K562 (cell line): ENCODE measurements around the gene CPT1A. TPM values are rescaled to one million over a fixed set of nuclear protein-coding genes. Genes with fewer than 3 reads are reported as not detected.

Experiments
- ATAC-seq: fragments of 200-7000 bp; cut with Tn5 transposase; 3 replicates; pipeline ENCODE4 v1.9.1; 2020; ENCODE audit warnings: moderate library complexity
- BruUV-seq: library from RNA; stranded (reverse); fragments of 400-500 nt; replicated peaks from 2 replicates; lab custom pipeline; 2021; lab: Mats Ljungman, UMichigan
- CTCF ChIA-PET: fragments of 300-600 bp; formaldehyde crosslinking; extraction: SDS; loops from one replicate; lab custom pipeline; 2021; ENCODE audit warnings: low intra/inter-chr PET ratio; lab: Yijun Ruan, JAX
- POLR2A ChIA-PET: fragments of 300-600, 350-650 bp; sonication (Branson Sonifier 250); formaldehyde crosslinking; extraction: SDS; loops from one replicate; lab custom pipeline; 2021; ENCODE audit warnings: antibody characterized with exemption, inconsistent platforms; lab: Yijun Ruan, JAX
- DNase-seq, 4 experiments: peaks; one replicate each; pipeline versions ENCODE4 v3.0.0 to v3.0.0-alpha.2; 2011 to 2018; ENCODE audit warnings: low spot score in 3 of 4, mixed read lengths in 3 of 4; ENCODE audit errors: extremely low read depth in 1 of 4
- FAIRE-seq: peaks from 2 replicates; lab custom pipeline; 2011; peaks lifted over from hg19 to GRCh38; lab: Jason Lieb, UNC
- H2AFZ ChIP-seq: 2 replicates; pipeline ENCODE4 v1.6.0; 2011; ENCODE audit warnings: low read depth, low read length, control low read depth, inconsistent platforms
- H3K27ac ChIP-seq: fragments of 200-600 bp; 3 replicates; pipeline ENCODE4 v1.8.0; 2011; ENCODE audit warnings: low read depth, mild to moderate bottlenecking, control low read depth, inconsistent platforms, low read length, moderate library complexity, mixed read lengths; ENCODE audit errors: extremely low read depth
- H3K27me3 ChIP-seq, 2 experiments: fragments of 300-600 bp in 1 of 2; 2 replicates in 1 of 2; 3 replicates in 1 of 2; pipeline versions ENCODE4 v1.6.0 to v1.8.0; 2011; ENCODE audit warnings: inconsistent platforms in 2 of 2, low read length in 2 of 2, mild to moderate bottlenecking in 1 of 2, mixed read lengths in 1 of 2, moderate library complexity in 1 of 2; ENCODE audit not compliant: control insufficient read depth in 2 of 2, insufficient read depth in 2 of 2
- H3K36me3 ChIP-seq: fragments of 300-600 bp; 3 replicates; pipeline ENCODE4 v1.8.0; 2011; ENCODE audit warnings: mild to moderate bottlenecking, low read length, inconsistent platforms; ENCODE audit not compliant: control insufficient read depth, insufficient read depth
- H3K4me1 ChIP-seq, 2 experiments: fragments of 200-600 bp in 1 of 2; replicated peaks in 1 of 2; 2 replicates in 1 of 2; 3 replicates in 1 of 2; pipeline versions ENCODE4 v1.5.1 to v1.8.0; 2011; ENCODE audit warnings: inconsistent platforms in 2 of 2, low read length in 2 of 2, mild to moderate bottlenecking in 1 of 2, mixed read lengths in 1 of 2, moderate library complexity in 1 of 2; ENCODE audit not compliant: control insufficient read depth in 2 of 2, insufficient read depth in 2 of 2
- H3K4me2 ChIP-seq: 2 replicates; pipeline ENCODE4 v1.6.1; 2011; ENCODE audit warnings: low read length, control low read depth, inconsistent platforms, mixed read lengths; ENCODE audit not compliant: insufficient read depth
- H3K4me3 ChIP-seq: fragments of 200-600 bp; sonication (generic), shearing (Covaris generic); 2 replicates; pipeline ENCODE4 v1.5.1; 2016; ENCODE audit warnings: control low read depth, inconsistent platforms
- H3K79me2 ChIP-seq: fragments of 200-600 bp; 3 replicates; pipeline ENCODE4 v1.8.0; 2011; ENCODE audit warnings: low read length, inconsistent platforms; ENCODE audit not compliant: control insufficient read depth, insufficient read depth
- H3K9ac ChIP-seq, 2 experiments: 2 replicates each; pipeline versions ENCODE4 v1.6.0 to v1.6.1; 2011; ENCODE audit warnings: low read depth in 2 of 2, low read length in 2 of 2, control low read depth in 1 of 2, inconsistent platforms in 1 of 2, mild to moderate bottlenecking in 1 of 2, mixed read lengths in 1 of 2; ENCODE audit not compliant: insufficient read depth in 1 of 2
- H3K9me1 ChIP-seq: one replicate; pipeline ENCODE4 v1.6.0; 2011; ENCODE audit warnings: inconsistent platforms, mild to moderate bottlenecking, low read length, moderate library complexity; ENCODE audit not compliant: control insufficient read depth, insufficient read depth
- H3K9me3 ChIP-seq: replicated peaks from 2 replicates; pipeline ENCODE4 v1.5.1; 2011; ENCODE audit warnings: low read depth, low read length, inconsistent platforms; ENCODE audit not compliant: control insufficient read depth, insufficient read depth
- H4K20me1 ChIP-seq: replicated peaks from 2 replicates; pipeline ENCODE4 v1.6.1; 2011; ENCODE audit warnings: low read length, inconsistent platforms, mixed read lengths; ENCODE audit not compliant: control insufficient read depth, insufficient read depth
- C11orf30 ChIP-seq: fragments of 450-650 bp; IDR thresholded peaks from 2 replicates; pipeline ENCODE4 v1.6.1; 2016; ENCODE audit warnings: low read depth, mild to moderate bottlenecking
- CCNT2 ChIP-seq: IDR thresholded peaks from 2 replicates; pipeline ENCODE4 v1.6.1; 2011; ENCODE audit warnings: borderline replicate concordance, low read depth, mild to moderate bottlenecking, moderate library complexity, mixed read lengths, low read length; ENCODE audit not compliant: insufficient read length; ENCODE audit errors: extremely low read depth
- DMBX1 ChIP-seq: fragments of 250-450 bp; sonication (Bioruptor Pico); IDR thresholded peaks from 2 replicates; pipeline ENCODE4 v1.8.0; 2022; ENCODE audit warnings: inconsistent platforms, mild to moderate bottlenecking, moderate library complexity, borderline replicate concordance
- E2F6 ChIP-seq, 2 experiments: IDR thresholded peaks; 2 replicates each; pipeline ENCODE4 v1.6.1; 2011; ENCODE audit warnings: borderline replicate concordance in 1 of 2, control low read depth in 1 of 2, low read depth in 1 of 2, low read length in 1 of 2, mild to moderate bottlenecking in 1 of 2, mixed read lengths in 1 of 2, moderate library complexity in 1 of 2; ENCODE audit not compliant: insufficient read depth in 1 of 2, insufficient read length in 1 of 2, poor library complexity in 1 of 2, severe bottlenecking in 1 of 2; ENCODE audit errors: extremely low read depth in 1 of 2
- EP300 ChIP-seq: IDR thresholded peaks from 2 replicates; pipeline ENCODE4 v1.6.1; 2012; ENCODE audit warnings: low read length, improper control_type of control experiment
- EP400 ChIP-seq: fragments of 450-650 bp; IDR thresholded peaks from 2 replicates; pipeline ENCODE4 v1.6.1; 2017; ENCODE audit warnings: antibody characterized with exemption, mild to moderate bottlenecking, moderate library complexity
- HINFP ChIP-seq: fragments of 450-650 bp; conservative IDR thresholded peaks from 2 replicates; pipeline ENCODE4 v1.6.1; 2016; ENCODE audit warnings: missing genetic modification characterization, low read depth, mild to moderate bottlenecking, control low read depth, missing compliant biosample characterization
- KAT7 ChIP-seq: sonication (generic); formaldehyde crosslinking; IDR thresholded peaks from 2 replicates; pipeline ENCODE4 v1.8.0; 2022; ENCODE audit warnings: missing genetic modification reagents, mild to moderate bottlenecking, borderline replicate concordance
- POLR2AphosphoS5 ChIP-seq: IDR thresholded peaks from 2 replicates; pipeline ENCODE4 v1.6.1; 2011; ENCODE audit warnings: mild to moderate bottlenecking, low read depth, low read length, moderate library complexity; ENCODE audit not compliant: control insufficient read depth, insufficient read depth
- STAT5A ChIP-seq: IDR thresholded peaks from 2 replicates; pipeline ENCODE4 v1.6.1; 2012; ENCODE audit warnings: low read length, inconsistent platforms, borderline replicate concordance
- TARDBP ChIP-seq: fragments of 450-650 bp; IDR thresholded peaks from 2 replicates; pipeline ENCODE4 v1.6.1; 2016
- ZFX ChIP-seq: sonication (generic); formaldehyde crosslinking; IDR thresholded peaks from 2 replicates; pipeline ENCODE4 v1.8.0; 2022; ENCODE audit warnings: mild to moderate bottlenecking, missing genetic modification reagents, moderate library complexity
- ZNF277 ChIP-seq: fragments of 250-450 bp; sonication (Bioruptor Pico); IDR thresholded peaks from 2 replicates; pipeline ENCODE4 v1.8.0; 2022; ENCODE audit warnings: inconsistent platforms, mild to moderate bottlenecking, moderate library complexity, borderline replicate concordance
- WGBS: fragments of 100-300 bp; shearing (Covaris generic); methylation state at CpG from one replicate; pipeline ENCODE4 v1.1.6; 2016; ENCODE audit warnings: low coverage, mixed read lengths; ENCODE audit not compliant: insufficient coverage; ENCODE audit errors: missing lambda C conversion rate; 5-methylcytosine and 5-hydroxymethylcytosine counted together
- in situ Hi-C: fragments of 300-500 bp; cut with MboI; formaldehyde crosslinking; loops from 4 replicates; pipeline ENCODE4 v1.15.0; 2018; ENCODE audit warnings: inconsistent platforms, mixed read lengths
- intact Hi-C: fragments of 100-400 bp; cut with micrococcal nuclease; formaldehyde crosslinking; loops from 2 replicates; pipeline ENCODE4 v1.14.2; 2022
- polyA plus RNA-seq, 8 experiments: library from polyadenylated mRNA; depleted of rRNA in 4 of 8; stranded (reverse) in 5 of 8; unstranded in 3 of 8; fragments of >200 nt; fragmentation: Nextera tagmentation in 2 of 8; fragmentation: Illumina TruSeq in 1 of 8; extraction: Ambion mirVana in 2 of 8; extraction: Trizol in 1 of 8; gene quantifications; 2 replicates each; pipeline versions ENCODE4 v1.2.1 to v1.2.3, GENCODE V29; 2011 to 2014; ENCODE audit warnings: inconsistent platforms in 1 of 8, missing spikeins in 1 of 8
- total RNA-seq, 7 experiments: library from RNA; depleted of rRNA in 6 of 7; stranded (reverse); fragments of >200 nt in 6 of 7; fragmentation: Illumina TruSeq in 2 of 7; extraction: Trizol in 2 of 7; gene quantifications; 2 replicates each; pipeline versions ENCODE4 v1.2.1 to v1.2.3, GENCODE V29; 2011 to 2021; ENCODE audit warnings: low replicate concordance in 1 of 7

CPT1A gene
- total and polyA plus RNA-seq, 9 of the 15 experiments (the other 6 are each of a cell fraction or from before 2014, with no cell fraction given) = 2.6 to 29.1 (median 12.3) TPM

GRCh38 chr11:68839911-68840641 lies 1.6 kb downstream of the CPT1A start (continued):
- TF ChIP-seq EP300 (peak; percentile 66), EP400 (0 out of 2 replicates have a peak, but pooled peaks have one; percentile 25), POLR2AphosphoS5 (peak; percentile 49; the same call in 1 of the 2 replicates), DMBX1 (0 out of 2 replicates have a peak, but pooled peaks have one; percentile 8)

- no TSS peak for BruUV-seq
- H2AFZ ChIP-seq = peak overlapping the region; percentile 77
- no peak for TF ChIP-seq ZNF277
- peak; percentile 85 for TF ChIP-seq CCNT2
- 0 out of 2 replicates have a peak, but pooled peaks have one; percentile 24 for TF ChIP-seq KAT7 (CRISPR knock-in tag)
- TF ChIP-seq TARDBP = no peak
- TF ChIP-seq STAT5A = no peak
- TF ChIP-seq E2F6 (IDR thresholded peaks at IDR 0.05; ENCODE audit: borderline replicate concordance in 1 of 2, extremely low read depth in 1 of 2, insufficient read depth in 1 of 2, insufficient read length in 1 of 2, low read depth in 1 of 2, low read length in 1 of 2, poor library complexity in 1 of 2, severe bottlenecking in 1 of 2) = peak in 1 of 2 experiments; percentile 56
- no peak for TF ChIP-seq HINFP (tag)
- TF ChIP-seq ZFX (CRISPR knock-in tag) = peak; percentile 58
- TF ChIP-seq C11orf30 = peak; percentile 74
These were observed 2.5 kb downstream of the CPT1A start for GRCh38 chr11:68839054-68839865.

More at GRCh38 chr11:68839054-68839865, 2.5 kb downstream of the CPT1A start:
- intact Hi-C loops = no loop called here
- H3K9ac ChIP-seq = peak overlapping the region; percentile 65 to 89
- H3K27ac ChIP-seq = peak overlapping the region; percentile 79
- peaks cover 26% of the 10 kb centered on the region for H3K79me2 ChIP-seq
- H3K27me3 ChIP-seq = no peaks in the 10 kb centered on the region
- peaks cover 3% of the 10 kb centered on the region; the same call in 1 of the 3 replicates for H3K36me3 ChIP-seq
- ATAC-seq (peak; percentile 76), FAIRE-seq (no peak), DNase-seq (peak; percentile 94 to 95 (median 94))
- peaks cover 18 to 56% of the 10 kb centered on the region in 2 experiments; a peak in 4 of 5 replicates for H3K4me1 ChIP-seq
- ChIA-PET CTCF (interaction anchor here (0.7 kb wide), 1 partner anchor 521 kb away, joined by 3 read pairs; no protein-coding TSS in a partner anchor), POLR2A (interaction anchor here (0.5 kb wide), 1 partner anchor 90 kb away, joined by 3 read pairs; no protein-coding TSS in a partner anchor)
- in situ Hi-C loops = loop anchor here (25.0 kb wide), 1 partner anchor 823 kb away; no protein-coding TSS in a partner anchor
- no peaks in the 10 kb centered on the region for H4K20me1 ChIP-seq
- 2% methylated on average over 58 of the region's 61 CpGs for WGBS
- no peaks in the 10 kb centered on the region for H3K9me3 ChIP-seq
- peak overlapping the region; percentile 47 for H3K4me3 ChIP-seq
- H3K4me2 ChIP-seq = peak overlapping the region; percentile 90
- H3K9me1 ChIP-seq = no peaks in the 10 kb centered on the region
